Measurements from ENCODE around the gene HMCN1.

GRCh38 chr1:185929776-185930175 lies 195.6 kb downstream of the HMCN1 start:
- no peak for TF ChIP-seq CTCF (IDR thresholded peaks at IDR 0.05; ENCODE audit: insufficient read depth, low read length, poor library complexity, severe bottlenecking)
- no peak for TF ChIP-seq EZH2phosphoT487 (conservative IDR thresholded peaks at IDR 0.05; ENCODE audit: low read length)
